SK-N-SH treated with all-trans-retinoic acid at 6 μM for 48 hours (cell line): Measurements from ENCODE around the gene FHIT.

ENCODE experiments used
- ARNTL ChIP-seq: fragments of 450-650 bp; formaldehyde crosslinking; IDR thresholded peaks from 2 replicates; pipeline ENCODE4 v1.5.0; 2020; ENCODE audit warnings: low read depth, mild to moderate bottlenecking, moderate library complexity, borderline replicate concordance
- CSDC2 ChIP-seq: fragments of 250-450 bp; sonication (Bioruptor Pico); IDR thresholded peaks from 2 replicates; pipeline ENCODE4 v1.5.0; 2020; ENCODE audit warnings: mild to moderate bottlenecking, moderate library complexity
- ISL1 ChIP-seq: fragments of 250-450 bp; sonication (Bioruptor Pico); IDR thresholded peaks from 2 replicates; pipeline ENCODE4 v2.1.2; 2022; ENCODE audit warnings: mild to moderate bottlenecking, moderate library complexity
- PPARA ChIP-seq: fragments of 250-450 bp; sonication (Bioruptor Pico); IDR thresholded peaks from 2 replicates; pipeline ENCODE4 v1.5.0; 2020; ENCODE audit warnings: mild to moderate bottlenecking, borderline replicate concordance
- RARB ChIP-seq: fragments of 250-450 bp; sonication (Bioruptor Pico); IDR thresholded peaks from 2 replicates; pipeline ENCODE4 v1.8.0; 2021; ENCODE audit warnings: mild to moderate bottlenecking, moderate library complexity
- SNAI2 ChIP-seq: fragments of 250-450 bp; sonication (Bioruptor Pico); IDR thresholded peaks from 2 replicates; pipeline ENCODE4 v1.5.0; 2020; ENCODE audit warnings: mild to moderate bottlenecking, moderate library complexity
- TCF4 ChIP-seq: fragments of 250-450 bp; sonication (Bioruptor Pico); IDR thresholded peaks from 2 replicates; pipeline ENCODE4 v1.8.0; 2021; ENCODE audit warnings: mild to moderate bottlenecking, moderate library complexity, borderline replicate concordance
- ZFP3 ChIP-seq: fragments of 250-450 bp; sonication (Bioruptor Pico); IDR thresholded peaks from 2 replicates; pipeline ENCODE4 v1.5.0; 2020; ENCODE audit warnings: mild to moderate bottlenecking, moderate library complexity
- ZFP30 ChIP-seq: fragments of 450-650 bp; formaldehyde crosslinking; IDR thresholded peaks from 2 replicates; pipeline ENCODE4 v1.5.0; 2022; ENCODE audit warnings: mild to moderate bottlenecking, moderate library complexity
- ZNF70 ChIP-seq: fragments of 450-650 bp; formaldehyde crosslinking; IDR thresholded peaks from 2 replicates; pipeline ENCODE4 v1.5.0; 2020; ENCODE audit warnings: mild to moderate bottlenecking, moderate library complexity

GRCh38 chr3:60308808-60309207 lies 942.4 kb downstream of the FHIT start:
- TF ChIP-seq TCF4 (no peak), ZNF70 (no peak), RARB (CRISPR knock-in tag) (no peak), SNAI2 (CRISPR knock-in tag) (no peak), ZFP30 (CRISPR knock-in tag) (no peak), CSDC2 (CRISPR knock-in tag) (no peak), ARNTL (CRISPR knock-in tag) (no peak), PPARA (CRISPR knock-in tag) (no peak), ISL1 (CRISPR knock-in tag) (no peak), ZFP3 (no peak)
